ENCODE measurements around the gene ANO1.
A peak's percentile ranks its signal among the peaks of the same experiment; 100 is the strongest.

ANO1 gene

GRCh38 chr11:70072861-70073755 lies 5.0 kb upstream of the ANO1 start:
- no peak for TF ChIP-seq TCF12 (IDR thresholded peaks at IDR 0.05; ENCODE audit: low read depth)
- TF ChIP-seq EGR1 (IDR thresholded peaks at IDR 0.05) = no peak
- no peak for TF ChIP-seq REST (IDR thresholded peaks at IDR 0.05; ENCODE audit: low read depth)
- TF ChIP-seq ZBTB7A (IDR thresholded peaks at IDR 0.05; ENCODE audit: low read depth) = no peak
- no peak for TF ChIP-seq TAF1 (IDR thresholded peaks at IDR 0.05; ENCODE audit: low read depth)
- TF ChIP-seq CREB1 (IDR thresholded peaks at IDR 0.05; ENCODE audit: low read depth) = no peak
- TF ChIP-seq EP300 (IDR thresholded peaks at IDR 0.05; ENCODE audit: borderline replicate concordance) = no peak
- TF ChIP-seq FOXM1 (IDR thresholded peaks at IDR 0.05; ENCODE audit: borderline replicate concordance, low read depth) = no peak
- no peak for TF ChIP-seq YY1 (IDR thresholded peaks at IDR 0.05; ENCODE audit: low read depth)
- TF ChIP-seq CEBPB (IDR thresholded peaks at IDR 0.05) = no peak
- no peak for TF ChIP-seq TEAD4 (IDR thresholded peaks at IDR 0.05)
- no peak for TF ChIP-seq RAD21 (IDR thresholded peaks at IDR 0.05; ENCODE audit: low read depth)
- no peak for TF ChIP-seq MAX (IDR thresholded peaks at IDR 0.05)
- TF ChIP-seq NFIC (IDR thresholded peaks at IDR 0.05) = no peak

GRCh38 chr11:70073871-70074371 lies 4.2 kb upstream of the ANO1 start:
- TF ChIP-seq ZBTB7A (IDR thresholded peaks at IDR 0.05; ENCODE audit: low read depth) (no peak), MAX (IDR thresholded peaks at IDR 0.05) (no peak), USF1 (IDR thresholded peaks at IDR 0.05) (no peak), TEAD4 (IDR thresholded peaks at IDR 0.05) (no peak), TAF1 (IDR thresholded peaks at IDR 0.05; ENCODE audit: low read depth) (no peak), CEBPB (IDR thresholded peaks at IDR 0.05) (no peak), YY1 (IDR thresholded peaks at IDR 0.05; ENCODE audit: low read depth) (no peak), REST (IDR thresholded peaks at IDR 0.05; ENCODE audit: low read depth) (no peak), RAD21 (IDR thresholded peaks at IDR 0.05; ENCODE audit: low read depth) (no peak), CREB1 (IDR thresholded peaks at IDR 0.05; ENCODE audit: low read depth) (no peak), EGR1 (IDR thresholded peaks at IDR 0.05) (no peak), TCF12 (IDR thresholded peaks at IDR 0.05; ENCODE audit: low read depth) (no peak), EP300 (IDR thresholded peaks at IDR 0.05; ENCODE audit: borderline replicate concordance) (no peak), FOXM1 (IDR thresholded peaks at IDR 0.05; ENCODE audit: borderline replicate concordance, low read depth) (no peak), NFIC (IDR thresholded peaks at IDR 0.05) (no peak)

- TF ChIP-seq CREB1 (IDR thresholded peaks at IDR 0.05; ENCODE audit: low read depth) (no peak), TCF12 (IDR thresholded peaks at IDR 0.05; ENCODE audit: low read depth) (no peak), CEBPB (IDR thresholded peaks at IDR 0.05) (no peak)
Observed at GRCh38 chr11:70074746-70075145, 3.4 kb upstream of the ANO1 start.

- no peak for TF ChIP-seq MAX (IDR thresholded peaks at IDR 0.05)
Observed at GRCh38 chr11:70075836-70076235, 2.3 kb upstream of the ANO1 start.

GRCh38 chr11:70076461-70076931 lies 1.6 kb upstream of the ANO1 start:
- TF ChIP-seq REST (IDR thresholded peaks at IDR 0.05; ENCODE audit: low read depth) = 0 out of 2 replicates have a peak, but pooled peaks have one; percentile 32
- no peak for TF ChIP-seq EGR1 (IDR thresholded peaks at IDR 0.05)

Data from Ishikawa (cell line).